ENCODE results near the gene AGBL5. TPM values are rescaled to one million over a fixed set of nuclear protein-coding genes. Genes with fewer than 3 reads are reported as not detected.

AGBL5 gene
- total RNA-seq, 2 experiments from 2014 or later: 12.2 to 16.4 TPM

DNA sequence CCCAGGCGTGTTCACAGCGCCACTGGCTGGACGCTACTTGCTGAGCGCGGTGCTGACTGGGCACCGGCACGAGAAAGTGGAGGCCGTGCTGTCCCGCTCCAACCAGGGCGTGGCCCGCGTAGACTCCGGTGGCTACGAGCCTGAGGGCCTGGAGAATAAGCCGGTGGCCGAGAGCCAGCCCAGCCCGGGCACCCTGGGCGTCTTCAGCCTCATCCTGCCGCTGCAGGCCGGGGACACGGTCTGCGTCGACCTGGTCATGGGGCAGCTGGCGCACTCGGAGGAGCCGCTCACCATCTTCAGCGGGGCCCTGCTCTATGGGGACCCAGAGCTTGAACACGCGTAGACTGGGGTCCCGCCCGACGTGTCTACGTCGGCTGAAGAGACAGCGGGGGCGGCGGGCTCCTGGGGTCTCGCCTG, 34.2 kb downstream of the AGBL5 start:
- ChIA-PET POLR2A (interaction anchor here (0.9 to 6.1 kb wide), 6 partner anchors 8 to 35 kb away, joined by 3 to 40 read pairs (median 6); partner anchors contain the start of genes AGBL5 and OST4), CTCF (interaction anchor here (0.7 to 4.1 kb wide), 4 partner anchors 9 to 217 kb away, joined by 3 to 20 read pairs (median 3); partner anchors contain the start of genes AGBL5 and OST4)
- Mint-ChIP-seq H3K4me1 (ENCODE audit: low read depth) (peaks cover 25% of the 10 kb centered on the region), H3K36me3 (ENCODE audit: low read depth) (no peaks in the 10 kb centered on the region), H3K9me3 (no peaks in the 10 kb centered on the region), H3K27me3 (no peaks in the 10 kb centered on the region), H3K4me3 (peak overlapping the region; percentile 82), H3K27ac (peak overlapping the region; percentile 70)
- DNase-seq: peak; percentile 55
- intact Hi-C loops (cut with micrococcal nuclease): loop anchor here (5.0 kb wide), 1 partner anchor 123 kb away; no protein-coding TSS in a partner anchor
- no peak for TF ChIP-seq CTCF (IDR thresholded peaks at IDR 0.05)
- peak; percentile 5 for ATAC-seq

DNA sequence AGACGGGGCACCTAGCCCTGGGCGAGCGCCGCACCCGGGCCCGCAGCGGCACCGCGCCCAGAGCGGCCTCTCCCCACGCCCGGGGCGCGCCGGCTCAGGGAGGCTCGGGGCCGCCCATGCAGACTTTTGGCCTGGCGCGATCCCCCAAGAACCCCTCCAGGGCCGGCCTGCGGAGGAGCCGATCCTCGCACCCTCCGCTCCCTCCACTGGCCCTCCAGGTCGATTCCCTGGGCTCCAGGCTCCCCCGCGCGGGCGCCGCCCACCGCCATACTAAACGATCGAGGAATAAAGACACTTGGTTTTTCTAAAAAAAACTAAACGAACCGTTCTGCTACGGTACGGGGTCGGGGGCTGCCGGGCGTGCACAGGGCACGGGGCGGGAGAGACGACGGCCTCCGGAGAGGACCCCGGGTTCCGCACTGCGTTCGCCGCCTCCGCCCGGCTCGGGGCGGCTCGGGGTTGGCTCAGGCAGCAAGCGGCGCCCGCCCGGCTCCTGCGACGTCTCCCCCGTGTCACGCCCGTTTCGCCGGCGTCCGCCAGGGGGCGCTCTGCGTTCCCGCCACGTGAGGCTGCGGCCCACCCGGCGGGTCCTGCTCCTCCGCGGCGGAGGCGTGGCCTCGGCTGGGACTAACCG, 34.7 kb downstream of the AGBL5 start:
- H3K27ac Mint-ChIP-seq: peak overlapping the region; percentile 84
- peak; percentile 96 for DNase-seq
- peak; percentile 92 for TF ChIP-seq CTCF (IDR thresholded peaks at IDR 0.05)
- H3K36me3 Mint-ChIP-seq (ENCODE audit: low read depth): no peaks in the 10 kb centered on the region
- H3K4me1 Mint-ChIP-seq (ENCODE audit: low read depth): peaks cover 21% of the 10 kb centered on the region
- H3K9me3 Mint-ChIP-seq: no peaks in the 10 kb centered on the region
- peak; percentile 90 for ATAC-seq
- intact Hi-C loops (cut with micrococcal nuclease): loop anchor here (5.0 kb wide), 1 partner anchor 124 kb away; no protein-coding TSS in a partner anchor
- ChIA-PET CTCF (interaction anchor here (0.7 to 4.1 kb wide), 9 partner anchors 9 to 216 kb away, joined by 3 to 20 read pairs (median 3); partner anchors contain the start of genes AGBL5 and OST4), POLR2A (interaction anchor here (1.1 to 6.1 kb wide), 3 partner anchors 11 to 15 kb away, joined by 3 to 40 read pairs (median 10); partner anchors contain the start of gene OST4)
- peak overlapping the region; percentile 82 for H3K4me3 Mint-ChIP-seq
- no peaks in the 10 kb centered on the region for H3K27me3 Mint-ChIP-seq

DNA sequence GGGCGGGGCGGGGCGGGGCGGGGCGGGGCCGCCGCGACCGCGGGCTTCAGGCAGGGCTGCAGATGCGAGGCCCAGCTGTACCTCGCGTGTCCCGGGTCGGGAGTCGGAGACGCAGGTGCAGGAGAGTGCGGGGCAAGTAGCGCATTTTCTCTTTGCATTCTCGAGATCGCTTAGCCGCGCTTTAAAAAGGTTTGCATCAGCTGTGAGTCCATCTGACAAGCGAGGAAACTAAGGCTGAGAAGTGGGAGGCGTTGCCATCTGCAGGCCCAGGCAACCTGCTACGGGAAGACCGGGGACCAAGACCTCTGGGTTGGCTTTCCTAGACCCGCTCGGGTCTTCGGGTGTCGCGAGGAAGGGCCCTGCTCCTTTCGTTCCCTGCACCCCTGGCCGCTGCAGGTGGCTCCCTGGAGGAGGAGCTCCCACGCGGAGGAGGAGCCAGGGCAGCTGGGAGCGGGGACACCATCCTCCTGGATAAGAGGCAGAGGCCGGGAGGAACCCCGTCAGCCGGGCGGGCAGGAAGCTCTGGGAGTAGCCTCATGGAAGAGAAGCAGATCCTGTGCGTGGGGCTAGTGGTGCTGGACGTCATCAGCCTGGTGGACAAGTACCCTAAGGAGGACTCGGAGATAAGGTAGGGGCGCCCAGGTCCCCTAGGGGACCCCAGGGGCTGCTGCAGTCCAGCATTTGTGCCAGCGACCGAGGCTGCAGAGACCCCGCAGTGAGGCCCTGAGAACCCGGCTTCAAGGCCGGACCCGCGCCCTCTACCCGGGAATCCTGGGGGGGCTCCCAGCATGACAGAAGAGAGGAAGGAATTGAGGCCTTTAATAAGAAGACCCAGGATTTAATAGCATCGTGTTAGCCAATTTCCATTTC, 35.5 kb downstream of the AGBL5 start, which contains the start of gene KHK:
KHK (plus strand) TSS at position 49 of the 870 bp plus-strand sequence; CDS start at position 537, 488 bp downstream.
- H3K9me3 Mint-ChIP-seq: no peaks in the 10 kb centered on the region
- ATAC-seq (peak; percentile 2), DNase-seq (no peak)
- H3K27me3 Mint-ChIP-seq: no peaks in the 10 kb centered on the region
- intact Hi-C loops (cut with micrococcal nuclease): loop anchor here (5.0 kb wide), 1 partner anchor 125 kb away; no protein-coding TSS in a partner anchor
- peaks cover 14% of the 10 kb centered on the region for H3K4me1 Mint-ChIP-seq (ENCODE audit: low read depth)
- TF ChIP-seq CTCF (IDR thresholded peaks at IDR 0.05): peak; percentile 51
- H3K4me3 Mint-ChIP-seq: peak within 1 kb of the TSS; percentile 82
- ChIA-PET CTCF (interaction anchor here (0.7 to 4.1 kb wide), 12 partner anchors 8 to 241 kb away, joined by 3 to 20 read pairs (median 4); partner anchors contain the start of gene AGBL5), POLR2A (interaction anchor here (0.6 to 2.2 kb wide), 4 partner anchors 10 to 133 kb away, joined by 3 to 10 read pairs (median 4); partner anchors contain the start of gene OST4)
- H3K27ac Mint-ChIP-seq: peak within 1 kb of the TSS; percentile 84
- H3K36me3 Mint-ChIP-seq (ENCODE audit: low read depth): no peaks in the 10 kb centered on the region

DNA sequence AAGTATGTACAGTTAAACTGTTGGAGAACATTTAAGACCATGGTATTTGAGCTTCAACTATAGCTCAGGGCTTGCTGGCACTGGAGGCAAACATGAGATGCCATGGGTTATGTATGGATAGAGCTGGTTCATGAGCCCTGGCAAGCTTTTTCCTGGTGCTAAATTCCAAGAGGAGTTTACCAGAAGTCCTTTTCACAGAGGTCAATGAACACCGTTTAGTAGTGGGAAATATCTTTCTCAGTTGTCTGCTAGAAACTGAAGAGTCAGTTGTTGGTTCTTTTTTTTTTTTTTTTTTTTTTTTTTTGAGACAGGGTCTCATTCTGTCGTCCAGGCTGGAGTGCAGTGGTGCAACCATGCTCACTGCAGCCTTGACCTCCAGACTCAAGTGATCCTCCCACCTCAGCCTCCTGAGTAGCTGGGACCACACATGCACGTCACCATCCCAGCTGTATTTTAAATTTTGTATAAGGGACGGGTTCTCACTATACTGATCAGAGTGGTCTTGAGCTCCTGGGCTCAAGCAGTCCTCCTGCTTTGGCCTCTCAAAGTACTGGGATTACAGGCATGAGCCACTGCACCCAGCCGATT, 36.4 kb downstream of the AGBL5 start:
- POLR2A ChIA-PET: interaction anchor here (0.6 to 2.2 kb wide), 3 partner anchors 9 to 55 kb away, joined by 3 to 10 read pairs (median 3); no protein-coding TSS in a partner anchor
- CTCF ChIA-PET: interaction anchor here (0.9 to 2.4 kb wide), 7 partner anchors 9 to 242 kb away, joined by 3 to 16 read pairs (median 4); no protein-coding TSS in a partner anchor
- peaks cover 14% of the 10 kb centered on the region for H3K4me1 Mint-ChIP-seq (ENCODE audit: low read depth)
- ATAC-seq: no peak
- no peak overlapping the region for H3K27ac Mint-ChIP-seq
- no peaks in the 10 kb centered on the region for H3K27me3 Mint-ChIP-seq
- H3K9me3 Mint-ChIP-seq: no peaks in the 10 kb centered on the region
- H3K4me3 Mint-ChIP-seq: peak overlapping the region; percentile 82
- DNase-seq: no peak
- TF ChIP-seq CTCF (IDR thresholded peaks at IDR 0.05): no peak
- no peaks in the 10 kb centered on the region for H3K36me3 Mint-ChIP-seq (ENCODE audit: low read depth)
- intact Hi-C loops (cut with micrococcal nuclease): loop anchor here (5.0 kb wide), 1 partner anchor 126 kb away; no protein-coding TSS in a partner anchor
